ENCODE measurements around the gene TIMMDC1.
A peak's percentile ranks its signal among the peaks of the same experiment; 100 is the strongest.

TIMMDC1 gene, protein sequence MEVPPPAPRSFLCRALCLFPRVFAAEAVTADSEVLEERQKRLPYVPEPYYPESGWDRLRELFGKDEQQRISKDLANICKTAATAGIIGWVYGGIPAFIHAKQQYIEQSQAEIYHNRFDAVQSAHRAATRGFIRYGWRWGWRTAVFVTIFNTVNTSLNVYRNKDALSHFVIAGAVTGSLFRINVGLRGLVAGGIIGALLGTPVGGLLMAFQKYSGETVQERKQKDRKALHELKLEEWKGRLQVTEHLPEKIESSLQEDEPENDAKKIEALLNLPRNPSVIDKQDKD

DNA sequence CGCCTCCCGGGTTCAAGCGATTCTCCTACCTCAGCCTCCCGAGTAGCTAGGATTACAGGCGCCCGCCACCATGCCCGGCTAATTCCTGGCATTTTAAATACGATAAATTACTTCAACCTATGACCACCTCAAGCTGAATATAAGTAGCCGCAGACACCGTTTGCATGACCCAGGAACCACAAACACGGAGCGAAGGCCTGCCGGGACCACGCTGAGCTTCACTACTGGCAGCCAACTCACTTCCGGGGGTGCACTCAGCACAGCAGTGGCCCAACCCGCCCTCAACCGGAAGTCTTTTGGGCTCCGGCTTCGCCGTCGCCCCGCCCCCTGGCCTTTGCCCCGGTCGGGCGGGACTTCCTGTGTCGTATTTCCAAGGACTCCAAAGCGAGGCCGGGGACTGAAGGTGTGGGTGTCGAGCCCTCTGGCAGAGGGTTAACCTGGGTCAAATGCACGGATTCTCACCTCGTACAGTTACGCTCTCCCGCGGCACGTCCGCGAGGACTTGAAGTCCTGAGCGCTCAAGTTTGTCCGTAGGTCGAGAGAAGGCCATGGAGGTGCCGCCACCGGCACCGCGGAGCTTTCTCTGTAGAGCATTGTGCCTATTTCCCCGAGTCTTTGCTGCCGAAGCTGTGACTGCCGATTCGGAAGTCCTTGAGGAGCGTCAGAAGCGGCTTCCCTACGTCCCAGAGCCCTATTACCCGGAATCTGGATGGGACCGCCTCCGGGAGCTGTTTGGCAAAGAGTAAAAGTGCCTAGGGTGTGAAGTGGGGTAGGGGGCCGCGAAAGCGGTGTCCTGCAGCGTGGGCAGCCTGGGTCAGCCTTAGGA, at the start of gene TIMMDC1:
Gene TIMMDC1 (plus strand): TSS at position 362 of the 826 bp plus-strand sequence. CDS start 187 bp downstream, at position 549.
- DNase-seq = peak; percentile 98

DNA sequence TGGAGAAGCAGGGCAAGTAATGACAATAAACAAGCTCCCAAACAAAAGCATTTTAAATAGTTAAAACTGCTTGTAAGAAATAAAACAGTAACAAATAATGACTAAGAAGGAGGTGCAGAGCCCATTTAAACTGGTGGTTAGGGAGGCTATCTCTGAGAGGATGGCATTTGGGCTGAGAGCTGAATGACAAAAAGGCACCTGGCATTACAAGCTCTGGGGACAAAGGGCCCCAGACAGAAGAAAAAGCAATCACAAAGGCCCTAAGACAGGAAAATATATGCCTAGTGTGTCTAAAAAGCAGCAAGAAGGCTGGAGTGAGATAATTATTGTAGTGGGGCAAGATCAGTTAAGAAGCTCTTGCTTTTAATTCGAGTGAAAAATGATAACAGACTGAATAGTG, 44.5 kb upstream of the TIMMDC1 start:
- no peak for DNase-seq

DNA sequence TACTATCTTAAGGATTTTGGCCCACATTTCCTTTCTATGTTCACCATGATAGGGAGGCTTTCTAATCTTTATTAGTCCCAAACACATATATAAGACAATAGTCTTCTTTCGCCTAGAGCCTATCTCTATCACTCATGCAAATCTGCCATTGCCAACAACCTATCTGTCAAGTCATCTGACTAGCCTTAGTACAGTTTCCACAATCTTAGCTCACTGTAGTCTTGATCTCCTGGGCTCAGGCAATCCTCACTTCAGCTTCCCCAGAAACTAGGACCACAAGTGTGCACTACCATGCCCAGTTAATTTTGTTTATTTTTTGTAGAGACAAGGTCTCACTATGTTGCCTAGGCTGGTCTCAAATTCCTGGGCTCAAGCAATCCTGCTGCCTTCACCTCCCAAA, 41.9 kb upstream of the TIMMDC1 start:
- DNase-seq = no peak

DNA sequence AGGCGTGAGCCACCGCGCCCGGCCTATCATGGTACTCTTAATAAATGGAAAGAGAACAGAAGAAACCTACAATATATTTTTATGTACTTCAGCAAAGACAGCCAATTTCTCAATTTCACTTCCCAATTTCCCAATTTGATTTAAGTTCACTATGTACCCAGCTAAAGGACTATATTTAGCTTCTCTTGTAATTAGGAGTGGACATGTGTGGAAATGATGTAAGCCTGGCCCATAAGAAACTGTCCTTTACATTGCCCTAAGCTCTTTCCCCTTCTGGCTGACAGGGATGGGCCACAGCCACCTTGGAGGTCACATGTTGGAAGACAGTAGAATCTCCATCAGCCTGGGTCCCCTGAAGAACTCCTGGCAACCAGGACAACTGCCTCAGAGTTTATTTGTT, 41.1 kb upstream of the TIMMDC1 start:
- no peak for DNase-seq

DNA sequence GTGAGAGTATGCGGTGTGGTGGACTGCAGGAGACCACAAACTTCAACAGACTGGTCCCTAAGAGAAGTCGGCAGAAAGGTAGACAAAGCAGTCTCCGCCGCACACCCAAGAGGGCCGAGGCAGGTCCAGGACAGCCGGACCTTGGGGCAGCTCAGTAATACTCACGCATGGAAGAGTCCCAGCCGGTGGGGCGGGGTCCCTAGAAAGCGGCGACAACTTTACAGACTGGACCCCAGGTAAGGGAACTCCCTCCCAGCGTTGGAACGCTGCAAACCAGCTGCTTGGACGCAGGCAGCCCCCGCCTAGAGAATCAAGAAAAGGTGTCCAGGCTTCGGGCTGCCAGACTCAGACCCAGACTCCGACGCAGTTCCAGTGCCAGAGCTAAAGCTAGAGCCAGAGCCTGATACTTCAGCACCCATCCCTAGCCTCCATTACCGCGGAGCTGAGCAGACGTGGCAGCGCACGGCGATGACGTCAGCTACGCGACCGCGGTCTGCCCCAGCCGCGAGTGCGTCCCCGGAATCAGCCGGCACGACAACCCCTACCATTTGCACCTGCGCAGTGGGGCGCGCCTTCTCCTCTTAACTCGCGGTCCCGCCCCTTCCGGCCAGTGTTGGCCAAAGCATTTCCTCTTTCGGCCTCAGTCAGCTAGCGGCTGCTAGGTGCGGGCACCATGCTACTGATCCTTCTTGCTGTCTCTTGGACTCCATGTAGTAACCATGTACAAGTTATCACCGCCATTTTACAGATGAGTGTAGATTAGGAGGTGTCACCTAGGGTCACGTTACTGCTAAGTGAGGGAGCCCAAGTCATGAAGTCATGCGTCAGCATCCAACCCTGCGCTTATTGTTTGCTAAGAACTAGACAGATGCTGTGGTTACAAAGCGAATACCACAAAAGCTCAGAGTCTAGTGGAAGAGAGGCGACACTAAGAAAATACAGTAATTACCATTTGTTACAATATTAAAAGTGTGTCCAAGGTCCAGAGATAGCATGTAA, 34.9 kb upstream of the TIMMDC1 start, which contains the start of gene TMEM39A:
Gene TMEM39A (minus strand): TSS at position 445 of the 999 bp plus-strand sequence. CDS start 1,541 bp downstream, outside the sequence.
- peak; percentile 98 for DNase-seq

DNA sequence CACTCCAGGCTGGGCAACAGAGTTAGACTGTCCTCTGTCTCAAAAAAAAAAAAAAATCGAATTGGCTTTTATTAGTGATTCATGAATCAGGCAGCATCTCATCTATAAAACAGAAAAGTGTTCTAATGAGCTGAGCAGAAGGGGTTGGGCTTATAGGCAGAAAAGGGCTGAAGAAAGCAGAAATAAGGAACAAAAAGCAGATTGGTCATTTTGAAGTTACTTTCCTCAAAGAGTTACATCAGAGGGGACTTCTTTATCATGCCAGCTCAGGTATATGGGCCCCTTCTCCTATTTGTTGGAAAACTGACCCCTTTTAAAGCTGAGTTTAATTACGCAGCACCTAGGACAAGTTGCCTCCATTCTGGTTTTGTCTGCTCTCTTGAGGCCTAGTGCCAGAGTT, 30.3 kb upstream of the TIMMDC1 start:
- no peak for DNase-seq

DNA sequence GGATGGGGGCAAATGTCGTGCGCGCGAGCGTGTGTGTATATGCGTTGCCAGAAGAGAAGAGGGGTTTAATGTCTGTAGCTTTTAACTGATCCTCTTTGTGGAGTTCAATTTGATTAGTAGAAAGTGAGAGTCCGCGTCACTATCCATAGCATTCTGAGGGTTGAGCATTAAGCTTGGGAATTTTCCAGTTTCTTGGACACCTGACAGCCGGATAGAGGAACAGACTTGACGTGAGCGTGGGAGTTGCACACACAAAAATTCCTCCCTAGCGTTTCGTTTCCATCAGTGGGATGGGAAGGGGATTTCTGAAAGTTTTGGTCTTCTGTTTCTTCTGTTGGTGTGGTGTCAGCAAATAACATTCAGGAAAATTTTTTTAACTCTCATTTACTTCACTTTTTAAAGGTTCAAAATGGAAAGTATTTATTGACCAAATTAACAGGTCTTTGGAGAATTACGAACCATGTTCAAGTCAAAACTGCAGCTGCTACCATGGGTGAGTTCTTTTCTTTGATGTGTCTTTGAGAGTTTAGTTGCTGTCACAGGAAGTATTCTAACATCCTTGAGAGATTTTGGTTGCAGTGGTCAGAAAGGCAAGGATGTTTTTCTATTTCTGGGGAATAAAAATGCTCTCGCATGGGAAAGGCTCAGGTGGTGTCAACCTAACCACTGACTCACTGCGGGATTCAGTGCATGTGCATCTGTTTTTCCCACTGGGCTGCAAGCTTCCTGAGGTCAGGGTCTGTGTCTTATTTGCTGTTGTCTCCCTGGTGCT, 28.7 kb upstream of the TIMMDC1 start:
- DNase-seq = no peak

DNA sequence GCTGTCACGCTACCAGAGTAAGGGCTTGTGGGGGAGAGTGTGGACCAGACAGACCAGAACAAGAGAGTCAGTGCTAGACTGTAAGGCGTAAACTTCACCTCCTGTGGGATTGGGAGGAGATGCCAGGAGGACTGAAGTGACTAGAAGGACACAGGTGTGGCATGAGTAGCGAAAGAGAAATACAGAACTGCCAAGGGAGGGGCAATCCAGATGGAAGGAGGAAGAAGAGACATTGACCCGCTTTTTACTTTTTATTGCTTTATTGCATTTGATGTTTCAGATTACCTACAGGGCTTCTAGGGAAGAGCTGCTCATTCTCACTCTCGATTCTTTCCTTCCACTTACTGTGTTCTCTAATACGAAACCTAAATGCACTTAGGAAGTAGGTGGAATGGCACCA, 27.5 kb upstream of the TIMMDC1 start:
- DNase-seq = no peak

DNA sequence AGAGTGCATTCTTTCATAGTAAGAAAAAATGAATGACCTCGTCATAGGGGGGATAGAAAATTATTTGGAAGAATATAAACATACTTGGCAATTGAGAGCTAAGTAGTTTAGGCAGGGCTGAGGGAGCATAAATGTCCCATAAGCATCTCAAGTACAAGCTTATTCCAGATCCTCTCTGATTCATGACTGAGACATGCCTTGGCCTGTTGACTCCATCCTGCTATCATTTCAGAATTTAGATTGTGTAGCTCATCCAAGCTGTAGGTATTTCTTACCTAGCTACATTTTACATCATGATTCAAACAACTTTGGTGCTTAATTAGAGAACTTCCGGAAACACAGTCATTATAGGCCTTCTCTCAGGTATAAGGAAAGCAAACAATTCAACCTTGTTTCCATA, 17.3 kb upstream of the TIMMDC1 start:
- DNase-seq = no peak

DNA sequence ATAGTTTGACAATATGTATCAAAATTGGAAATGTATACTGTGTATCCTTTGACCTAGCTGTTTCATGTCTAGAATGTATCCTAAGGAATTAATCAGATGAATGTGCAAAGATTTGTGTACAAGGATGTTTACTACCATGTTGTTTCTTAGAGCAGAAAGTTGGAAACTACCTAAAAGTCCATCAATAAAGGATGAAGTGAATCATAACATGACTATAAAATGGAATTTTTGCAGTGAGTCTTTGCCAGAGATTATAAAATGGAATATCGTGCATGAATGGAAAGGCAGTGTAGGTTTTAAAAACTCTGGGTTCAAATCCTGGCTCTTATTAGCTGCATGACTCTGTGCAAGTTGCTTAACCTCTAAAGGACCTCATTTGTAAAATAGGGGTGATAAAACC, 15.2 kb upstream of the TIMMDC1 start:
- DNase-seq = no peak

DNA sequence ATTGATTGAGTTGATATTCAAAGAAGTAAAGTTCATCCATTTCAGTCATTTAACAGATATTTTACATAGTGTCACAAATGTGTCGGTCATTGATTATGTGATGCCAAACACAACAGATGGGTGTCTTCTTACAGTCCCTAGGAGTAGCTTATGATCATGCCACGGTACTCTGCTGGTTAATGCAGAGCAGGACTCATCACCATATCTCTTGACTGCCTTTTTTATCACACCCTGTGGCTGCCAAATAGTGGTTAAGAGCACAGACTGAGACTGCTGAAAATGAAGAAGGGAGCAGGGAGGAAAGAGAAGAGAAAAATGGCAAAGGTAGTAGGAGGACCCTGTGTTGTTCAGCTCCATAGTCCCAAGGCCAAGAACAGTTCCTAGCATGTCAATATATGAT, 12.8 kb upstream of the TIMMDC1 start:
- no peak for DNase-seq

DNA sequence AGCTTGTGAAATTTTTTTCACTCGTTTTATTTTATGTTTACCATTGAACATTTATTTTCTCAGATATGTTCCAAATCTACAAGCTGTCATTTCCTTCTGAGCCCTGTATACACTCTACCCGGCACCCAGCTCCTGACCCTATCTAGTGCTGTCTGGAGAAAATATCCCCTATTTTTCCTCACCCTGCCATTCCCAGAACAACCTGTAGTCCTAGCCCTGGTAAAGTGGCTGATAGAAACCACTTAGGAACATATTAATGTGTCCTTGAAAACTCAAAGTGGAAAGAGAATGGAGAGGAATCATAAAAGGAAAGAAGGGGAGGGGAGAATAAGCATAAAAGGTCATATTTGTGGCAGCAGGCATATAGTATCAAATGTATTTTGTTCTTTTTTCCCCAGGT, 8.2 kb upstream of the TIMMDC1 start:
- DNase-seq = no peak

DNA sequence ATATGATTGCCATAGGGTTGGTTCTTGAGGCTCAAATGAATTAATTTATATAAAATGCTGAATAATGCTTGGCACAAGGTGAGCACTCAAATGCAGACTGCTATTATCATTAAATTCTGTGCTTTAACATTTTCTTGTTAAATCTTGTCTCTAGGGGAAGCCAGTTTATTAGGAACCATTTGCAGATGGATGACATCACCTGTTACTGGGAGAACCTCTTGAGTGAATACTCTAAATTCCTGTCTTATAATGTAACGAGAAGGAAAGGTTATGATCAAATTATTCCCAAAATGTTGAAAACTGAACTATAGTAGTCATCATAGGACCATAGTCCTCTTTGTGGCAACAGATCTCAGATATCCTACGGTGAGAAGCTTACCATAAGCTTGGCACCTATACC, 6.2 kb upstream of the TIMMDC1 start:
- no peak for DNase-seq

DNA sequence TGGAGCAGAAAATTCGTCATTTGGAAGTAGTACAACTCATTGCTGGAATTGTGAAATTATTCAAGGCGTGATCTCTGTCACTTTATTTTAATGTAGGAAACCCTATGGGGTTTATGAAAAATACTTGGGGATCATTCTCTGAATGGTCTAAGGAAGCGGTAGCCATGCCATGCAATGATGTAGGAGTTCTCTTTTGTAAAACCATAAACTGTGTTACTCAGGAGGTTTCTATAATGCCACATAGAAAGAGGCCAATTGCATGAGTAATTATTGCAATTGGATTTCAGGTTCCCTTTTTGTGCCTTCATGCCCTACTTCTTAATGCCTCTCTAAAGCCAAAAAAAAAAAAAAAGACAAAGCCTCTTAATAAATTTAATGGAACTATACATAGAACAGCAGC, 5.5 kb upstream of the TIMMDC1 start:
- DNase-seq = no peak

DNA sequence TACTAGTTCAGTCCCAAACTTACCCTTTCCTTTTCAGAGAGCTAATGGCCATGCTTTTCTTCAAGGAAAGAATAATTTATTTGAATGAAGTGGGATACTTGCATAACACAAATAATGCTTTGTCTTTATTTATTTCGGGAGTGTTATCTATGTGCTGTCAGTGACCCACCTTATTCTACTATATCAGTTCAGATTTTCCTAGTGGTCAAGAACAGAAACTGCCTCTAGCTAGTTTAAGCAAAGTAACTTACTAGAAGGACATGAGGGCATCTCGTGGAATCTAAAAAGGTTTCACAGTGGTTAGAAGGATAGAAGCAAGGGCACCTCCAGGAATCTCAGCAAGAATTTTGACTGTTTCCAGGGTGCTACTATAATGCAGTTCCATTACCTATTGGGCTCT, 3.8 kb upstream of the TIMMDC1 start:
- no peak for DNase-seq

DNA sequence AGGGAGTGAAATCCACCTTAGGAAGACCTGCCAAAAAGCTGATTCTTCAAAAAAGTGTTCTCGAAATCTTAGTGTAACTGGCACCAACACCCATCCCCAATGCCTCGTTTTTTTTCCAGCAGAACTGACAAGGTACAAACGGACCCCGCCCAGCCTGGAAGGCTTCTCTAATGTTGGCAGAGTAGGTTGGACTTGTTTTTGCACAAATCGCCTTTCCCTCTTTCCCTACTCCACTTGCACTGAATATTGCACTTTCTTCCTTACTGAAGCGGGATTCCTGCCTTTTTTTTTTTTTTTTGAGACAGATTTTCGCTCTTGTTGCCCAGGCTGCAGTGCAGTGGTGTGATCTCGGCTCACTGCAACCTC, 544 bp upstream of the TIMMDC1 start:
- DNase-seq = no peak

DNA sequence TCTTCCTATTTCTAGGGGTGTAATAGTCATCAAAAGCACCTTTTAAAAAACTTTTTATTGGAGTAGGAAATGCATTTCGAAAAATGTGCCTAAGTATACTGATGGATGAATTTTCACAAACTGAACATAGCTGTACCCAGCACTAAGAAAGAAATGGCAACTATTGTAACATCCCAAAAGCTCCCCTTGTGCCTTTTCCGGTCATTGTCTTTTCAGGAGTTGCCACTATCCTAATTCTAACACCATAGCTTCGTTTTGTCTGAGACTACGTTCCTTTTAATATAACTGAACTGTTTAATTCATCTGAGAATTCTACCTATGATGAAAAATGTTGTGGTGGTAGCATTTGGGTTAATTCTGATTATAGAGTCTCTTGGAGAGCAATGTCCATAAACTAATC, 1.9 kb downstream of the TIMMDC1 start:
- no peak for DNase-seq

DNA sequence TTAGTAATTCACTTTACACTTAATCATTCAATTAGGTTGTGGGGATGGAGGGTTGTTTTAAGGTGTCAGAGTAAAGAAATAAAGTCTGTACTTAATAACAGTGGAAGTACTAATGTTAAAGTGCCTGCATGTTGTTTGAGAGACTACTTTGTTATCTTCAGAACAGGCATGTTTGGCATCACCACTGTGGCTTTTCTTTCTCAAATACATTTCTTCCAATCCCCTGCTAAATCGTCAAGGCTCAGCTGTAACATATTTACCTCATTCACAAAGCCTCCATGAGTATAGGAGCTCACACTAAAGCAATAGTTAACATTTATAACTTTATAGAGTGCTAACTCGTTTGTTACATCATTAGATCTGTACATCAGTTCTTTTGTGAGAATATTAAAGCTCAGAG, 2.6 kb downstream of the TIMMDC1 start:
- DNase-seq = no peak

DNA sequence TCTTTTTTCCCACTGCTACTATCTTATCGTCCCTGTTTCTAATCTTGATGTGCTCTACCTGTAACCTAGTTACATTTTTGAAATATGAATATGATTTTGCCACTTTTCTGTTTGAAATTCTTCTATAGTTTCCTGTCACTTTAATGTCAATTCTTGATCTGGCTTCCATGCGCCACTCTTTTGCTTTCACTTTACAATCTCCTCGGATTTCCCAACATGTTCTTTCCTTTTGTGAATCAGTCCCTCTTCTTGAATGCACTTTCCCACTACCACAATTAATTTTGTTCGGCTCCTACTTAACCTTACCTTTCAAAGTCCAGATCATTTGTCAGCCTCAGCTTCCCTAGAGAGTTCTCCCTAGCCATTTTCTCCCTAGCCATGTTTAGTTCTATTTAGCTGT, 8.3 kb downstream of the TIMMDC1 start:
- no peak for DNase-seq

DNA sequence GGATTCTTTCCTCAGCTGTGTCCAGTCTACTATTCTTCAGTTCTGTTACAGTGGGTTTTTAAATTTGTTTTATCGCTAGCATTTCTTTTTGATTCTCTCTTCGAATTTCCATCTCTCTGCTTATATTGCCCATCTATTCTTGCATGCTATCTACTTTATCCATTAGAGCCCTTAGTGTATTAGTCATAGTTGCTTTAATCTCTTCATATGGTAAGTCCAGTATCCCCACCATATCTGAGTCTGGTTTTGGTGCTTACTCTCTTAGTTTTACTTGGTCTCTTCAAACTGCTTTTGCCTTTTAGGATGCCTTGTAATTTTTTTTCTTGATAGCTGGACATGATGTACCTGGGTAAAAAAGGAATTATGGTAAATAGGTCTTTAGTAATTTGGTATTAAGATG, 9.1 kb downstream of the TIMMDC1 start:
- no peak for DNase-seq

DNA sequence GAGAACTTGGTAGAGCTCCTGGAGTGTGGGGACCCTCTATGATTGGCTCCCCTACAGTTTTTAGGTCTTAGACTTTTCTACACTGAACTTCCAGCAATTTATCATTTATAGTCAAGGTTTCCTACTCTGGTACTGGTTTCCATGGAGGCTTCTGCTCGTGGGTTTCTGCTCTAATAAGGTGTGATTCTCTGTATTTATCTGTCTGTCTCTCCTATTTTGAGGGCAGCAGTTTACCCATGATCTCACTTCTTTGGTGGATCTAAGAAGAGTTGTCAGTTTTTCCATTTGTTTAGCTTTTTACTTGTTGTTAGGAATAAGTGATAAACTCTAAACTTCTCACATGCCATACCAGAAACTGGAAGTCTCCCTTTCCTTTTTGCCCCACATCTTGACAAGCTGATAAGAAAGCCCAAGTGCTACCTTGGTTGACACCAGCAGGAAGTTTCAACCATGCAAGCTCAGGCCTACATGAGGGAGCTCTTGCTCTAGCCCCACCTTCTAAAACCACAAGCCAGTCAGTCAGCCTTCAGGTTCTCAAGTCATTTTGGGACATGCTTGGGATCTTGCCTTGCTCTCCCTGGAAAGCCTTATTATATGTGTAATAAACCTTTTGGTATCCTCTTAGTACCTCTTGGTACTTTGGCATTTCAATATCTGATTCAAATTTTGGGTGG, 10.0 kb downstream of the TIMMDC1 start:
- no peak for DNase-seq

DNA sequence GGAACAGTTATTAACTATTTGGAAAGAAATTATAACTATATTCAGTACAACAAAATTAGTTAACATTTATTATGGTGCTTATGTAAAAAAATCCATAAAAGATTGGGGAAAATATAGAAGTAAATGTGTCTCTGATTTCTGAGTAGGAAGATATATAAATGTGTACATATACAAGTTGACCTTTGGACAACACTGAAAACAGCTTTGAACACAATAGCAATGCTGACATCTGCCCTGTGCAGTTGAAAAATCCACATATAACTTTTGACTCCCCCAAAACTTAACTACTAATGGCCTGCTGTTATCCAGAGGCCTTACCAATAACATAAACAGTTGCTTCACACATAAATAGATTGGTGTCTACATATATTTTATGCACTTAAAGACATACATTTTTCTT, 12.3 kb downstream of the TIMMDC1 start:
- DNase-seq = no peak

All from activated naive CD4-positive, alpha-beta T cell treated with anti-CD3 and anti-CD28 coated beads, Interleukin-2, amount 50 U/mL, for 16 hours (primary cell).